Breast epithelium (tissue), 3 donors: ENCODE measurements around the gene UQCRQ.

Experiments
- CTCF ChIP-seq, 3 donors: fragments of 450-650 bp; IDR thresholded peaks; one replicate each; pipeline ENCODE4 v1.5.1; 2016 to 2017; ENCODE audit warnings: antibody characterized with exemption in 3 of 3, mild to moderate bottlenecking in 3 of 3, moderate library complexity in 3 of 3
- POLR2A ChIP-seq: fragments of 450-650 bp; IDR thresholded peaks from one replicate; pipeline ENCODE4 v1.6.1; 2016; ENCODE audit warnings: antibody characterized with exemption, mild to moderate bottlenecking, moderate library complexity
- POLR2AphosphoS5 ChIP-seq, 3 donors: sonication (generic); formaldehyde crosslinking; IDR thresholded peaks; one replicate each; pipeline ENCODE4 v1.6.1; 2017; ENCODE audit warnings: antibody characterized with exemption in 3 of 3

- TF ChIP-seq CTCF (IDR thresholded peaks at IDR 0.05), result no peak
- TF ChIP-seq POLR2A, result no peak
- no peak for TF ChIP-seq POLR2AphosphoS5 (IDR thresholded peaks at IDR 0.05)
Measured at GRCh38 chr5:132840896-132841295, 25.5 kb upstream of the UQCRQ start.
